Tibial nerve (tissue), 4 donors: Measurements from ENCODE around the gene SLC44A4.

Experiments used
- EP300 ChIP-seq, 2 donors: sonication (generic); formaldehyde crosslinking; IDR thresholded peaks; one replicate each; pipeline ENCODE4 v1.6.1; 2017; ENCODE audit warnings: antibody characterized with exemption in 2 of 2, mild to moderate bottlenecking in 1 of 2
- TF ChIP-seq, protein P1 (sequence below), 5 experiments: fragments of 200-600 bp in 3 of 5; fragments of 450-650 bp in 2 of 5; sonication (generic) in 3 of 5; IDR thresholded peaks; one replicate each; pipeline ENCODE4 v1.5.1; 2016 to 2019; ENCODE audit warnings: antibody characterized with exemption in 5 of 5, mild to moderate bottlenecking in 3 of 5, moderate library complexity in 2 of 5

DNA sequence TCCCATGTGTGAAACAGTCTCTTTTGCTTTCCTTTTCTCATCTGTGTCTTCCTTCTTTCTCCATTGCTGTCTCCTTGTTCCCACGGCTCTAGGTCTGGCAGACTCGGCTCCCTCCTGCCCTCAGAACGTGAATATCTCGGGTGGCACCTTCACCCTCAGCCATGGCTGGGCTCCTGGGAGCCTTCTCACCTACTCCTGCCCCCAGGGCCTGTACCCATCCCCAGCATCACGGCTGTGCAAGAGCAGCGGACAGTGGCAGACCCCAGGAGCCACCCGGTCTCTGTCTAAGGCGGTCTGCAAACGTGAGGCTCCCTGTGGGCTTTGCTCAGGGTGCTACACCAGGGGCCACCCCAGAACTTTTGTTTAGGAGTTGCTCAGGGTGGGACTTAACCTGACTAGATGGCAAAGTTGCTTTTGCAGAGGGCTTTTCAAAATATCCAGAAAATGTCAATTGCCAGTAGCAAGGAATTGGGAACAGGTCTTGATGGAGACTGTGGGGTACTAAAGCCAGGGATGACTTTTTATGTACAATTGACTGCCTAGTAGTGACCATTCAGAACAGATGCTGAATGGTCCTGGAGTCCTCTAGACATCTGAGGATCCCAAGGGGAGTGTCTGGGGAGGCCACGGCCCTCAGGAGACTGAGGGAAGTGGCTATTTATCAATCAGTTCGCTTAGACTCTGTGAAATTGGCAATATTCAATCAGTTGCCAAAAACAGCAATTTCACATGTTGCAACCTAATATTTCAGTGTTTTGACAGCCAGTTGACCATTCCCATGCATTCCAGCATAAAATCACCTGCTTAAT, 49.3 kb upstream of the SLC44A4 start:
- TF ChIP-seq, protein P1, sequence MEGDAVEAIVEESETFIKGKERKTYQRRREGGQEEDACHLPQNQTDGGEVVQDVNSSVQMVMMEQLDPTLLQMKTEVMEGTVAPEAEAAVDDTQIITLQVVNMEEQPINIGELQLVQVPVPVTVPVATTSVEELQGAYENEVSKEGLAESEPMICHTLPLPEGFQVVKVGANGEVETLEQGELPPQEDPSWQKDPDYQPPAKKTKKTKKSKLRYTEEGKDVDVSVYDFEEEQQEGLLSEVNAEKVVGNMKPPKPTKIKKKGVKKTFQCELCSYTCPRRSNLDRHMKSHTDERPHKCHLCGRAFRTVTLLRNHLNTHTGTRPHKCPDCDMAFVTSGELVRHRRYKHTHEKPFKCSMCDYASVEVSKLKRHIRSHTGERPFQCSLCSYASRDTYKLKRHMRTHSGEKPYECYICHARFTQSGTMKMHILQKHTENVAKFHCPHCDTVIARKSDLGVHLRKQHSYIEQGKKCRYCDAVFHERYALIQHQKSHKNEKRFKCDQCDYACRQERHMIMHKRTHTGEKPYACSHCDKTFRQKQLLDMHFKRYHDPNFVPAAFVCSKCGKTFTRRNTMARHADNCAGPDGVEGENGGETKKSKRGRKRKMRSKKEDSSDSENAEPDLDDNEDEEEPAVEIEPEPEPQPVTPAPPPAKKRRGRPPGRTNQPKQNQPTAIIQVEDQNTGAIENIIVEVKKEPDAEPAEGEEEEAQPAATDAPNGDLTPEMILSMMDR (IDR thresholded peaks at IDR 0.05), result no peak
- no peak for TF ChIP-seq EP300 (IDR thresholded peaks at IDR 0.05)
